ENCODE data around the gene JAZF1. TPM values are rescaled to one million over a fixed set of nuclear protein-coding genes. Genes with fewer than 3 reads are reported as not detected.

JAZF1 gene
- total and polyA plus RNA-seq, 9 of the 15 experiments (the other 6 are each of a cell fraction or from before 2014, with no cell fraction given) = 0.04 to 0.64 (median 0.11) TPM; not detected in 3

GRCh38 chr7:28133872-28134271 lies 46.7 kb downstream of the JAZF1 start:
- no peak overlapping the region for H3K9ac ChIP-seq (ENCODE audit: insufficient read depth in 1 of 2, low read depth in 2 of 2, low read length in 2 of 2)
- H3K36me3 ChIP-seq (ENCODE audit: control insufficient read depth, insufficient read depth, low read length) = no peaks in the 10 kb centered on the region
- ChIA-PET CTCF (ENCODE audit: low intra/inter-chr PET ratio) (no interaction called here), POLR2A (no interaction called here)
- TF ChIP-seq E2F6 (IDR thresholded peaks at IDR 0.05; ENCODE audit: borderline replicate concordance in 1 of 2, extremely low read depth in 1 of 2, insufficient read depth in 1 of 2, insufficient read length in 1 of 2, low read depth in 1 of 2, low read length in 1 of 2, poor library complexity in 1 of 2, severe bottlenecking in 1 of 2) = no peak
- TF ChIP-seq SAFB (IDR thresholded peaks at IDR 0.05; ENCODE audit: borderline replicate concordance, low read depth, low read length) = no peak
- TF ChIP-seq THAP7 (CRISPR knock-in tag; IDR thresholded peaks at IDR 0.05) = no peak
- no peak for TF ChIP-seq PURB (CRISPR knock-in tag; IDR thresholded peaks at IDR 0.05; ENCODE audit: low read depth)
- no peak for TF ChIP-seq ZNF165 (CRISPR knock-in tag; IDR thresholded peaks at IDR 0.05; ENCODE audit: borderline replicate concordance)
- no peak for TF ChIP-seq CC2D1A (IDR thresholded peaks at IDR 0.05)
- TF ChIP-seq ZNF41 (CRISPR knock-in tag; conservative IDR thresholded peaks at IDR 0.05) = no peak
- no peak for TF ChIP-seq HLTF (IDR thresholded peaks at IDR 0.05)
- no peak for TF ChIP-seq XRCC4 (IDR thresholded peaks at IDR 0.05; ENCODE audit: extremely low read depth, insufficient read depth, insufficient read length)
- no peak for TF ChIP-seq HINFP (tag; conservative IDR thresholded peaks at IDR 0.05; ENCODE audit: low read depth)
- no peak for TF ChIP-seq ZNF239 (CRISPR knock-in tag; IDR thresholded peaks at IDR 0.05)
- no peak for TF ChIP-seq CEBPG (CRISPR knock-in tag; IDR thresholded peaks at IDR 0.05)
- no peak for TF ChIP-seq CEBPG (tag; conservative IDR thresholded peaks at IDR 0.05 in 1 of 2, IDR thresholded peaks at IDR 0.05 in 1 of 2)
- no peak for TF ChIP-seq RNF219 (CRISPR knock-in tag; IDR thresholded peaks at IDR 0.05)
- H3K27ac ChIP-seq (ENCODE audit: extremely low read depth, low read depth, low read length) = no peak overlapping the region
- no peak overlapping the region for H2AFZ ChIP-seq (ENCODE audit: low read depth, low read length)
- no peak for ATAC-seq
- H3K4me1 ChIP-seq (replicated peaks in 1 of 2; ENCODE audit: control insufficient read depth in 2 of 2, insufficient read depth in 2 of 2, low read length in 2 of 2) = no peaks in the 10 kb centered on the region; a peak in 1 of 5 replicates
- in situ Hi-C loops (cut with MboI) = no loop called here
- 0% methylated on average over 1 of the region's 1 CpG for WGBS (ENCODE audit: insufficient coverage, low coverage, missing lambda C conversion rate)
- H3K4me3 ChIP-seq = no peak overlapping the region
- H3K79me2 ChIP-seq (ENCODE audit: control insufficient read depth, insufficient read depth, low read length) = no peaks in the 10 kb centered on the region
- intact Hi-C loops (cut with micrococcal nuclease) = no loop called here
- no peaks in the 10 kb centered on the region for H4K20me1 ChIP-seq (replicated peaks; ENCODE audit: control insufficient read depth, insufficient read depth, low read length)
- no peaks in the 10 kb centered on the region for H3K9me3 ChIP-seq (replicated peaks; ENCODE audit: control insufficient read depth, insufficient read depth, low read depth, low read length)
- H3K27me3 ChIP-seq (ENCODE audit: control insufficient read depth in 2 of 2, insufficient read depth in 2 of 2, low read length in 2 of 2) = peaks cover 2 to 13% of the 10 kb centered on the region in 2 experiments; a peak in 3 of 5 replicates
- no peak for DNase-seq (ENCODE audit: extremely low read depth in 1 of 4, low spot score in 3 of 4)
- no peak for FAIRE-seq
- H3K4me2 ChIP-seq (ENCODE audit: insufficient read depth, low read length) = no peak overlapping the region
- BruUV-seq (replicated peaks) = no TSS peak
- no peaks in the 10 kb centered on the region for H3K9me1 ChIP-seq (ENCODE audit: control insufficient read depth, insufficient read depth, low read length)

Measured in K562 (cell line).